Measurements from ENCODE around the gene ULK4. TPM values are rescaled to one million over a fixed set of nuclear protein-coding genes. Genes with fewer than 3 reads are reported as not detected.

The ULK4 gene
- polyA plus RNA-seq, 1 of the 3 experiments (the other 2 are of a cell fraction): 6.2 TPM

- POLR2A ChIA-PET: no interaction called here
- TF ChIP-seq EP300 (IDR thresholded peaks at IDR 0.05; ENCODE audit: borderline replicate concordance in 1 of 2, low read depth in 1 of 2, low read length in 1 of 2): no peak
- TF ChIP-seq, protein P1, sequence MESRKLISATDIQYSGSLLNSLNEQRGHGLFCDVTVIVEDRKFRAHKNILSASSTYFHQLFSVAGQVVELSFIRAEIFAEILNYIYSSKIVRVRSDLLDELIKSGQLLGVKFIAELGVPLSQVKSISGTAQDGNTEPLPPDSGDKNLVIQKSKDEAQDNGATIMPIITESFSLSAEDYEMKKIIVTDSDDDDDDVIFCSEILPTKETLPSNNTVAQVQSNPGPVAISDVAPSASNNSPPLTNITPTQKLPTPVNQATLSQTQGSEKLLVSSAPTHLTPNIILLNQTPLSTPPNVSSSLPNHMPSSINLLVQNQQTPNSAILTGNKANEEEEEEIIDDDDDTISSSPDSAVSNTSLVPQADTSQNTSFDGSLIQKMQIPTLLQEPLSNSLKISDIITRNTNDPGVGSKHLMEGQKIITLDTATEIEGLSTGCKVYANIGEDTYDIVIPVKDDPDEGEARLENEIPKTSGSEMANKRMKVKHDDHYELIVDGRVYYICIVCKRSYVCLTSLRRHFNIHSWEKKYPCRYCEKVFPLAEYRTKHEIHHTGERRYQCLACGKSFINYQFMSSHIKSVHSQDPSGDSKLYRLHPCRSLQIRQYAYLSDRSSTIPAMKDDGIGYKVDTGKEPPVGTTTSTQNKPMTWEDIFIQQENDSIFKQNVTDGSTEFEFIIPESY (IDR thresholded peaks at IDR 0.05; ENCODE audit: borderline replicate concordance, low read depth): no peak
- TF ChIP-seq, protein P2, sequence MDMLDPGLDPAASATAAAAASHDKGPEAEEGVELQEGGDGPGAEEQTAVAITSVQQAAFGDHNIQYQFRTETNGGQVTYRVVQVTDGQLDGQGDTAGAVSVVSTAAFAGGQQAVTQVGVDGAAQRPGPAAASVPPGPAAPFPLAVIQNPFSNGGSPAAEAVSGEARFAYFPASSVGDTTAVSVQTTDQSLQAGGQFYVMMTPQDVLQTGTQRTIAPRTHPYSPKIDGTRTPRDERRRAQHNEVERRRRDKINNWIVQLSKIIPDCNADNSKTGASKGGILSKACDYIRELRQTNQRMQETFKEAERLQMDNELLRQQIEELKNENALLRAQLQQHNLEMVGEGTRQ (IDR thresholded peaks at IDR 0.05; ENCODE audit: borderline replicate concordance, low read depth, low read length): no peak
- no peak for TF ChIP-seq FOSL2 (IDR thresholded peaks at IDR 0.05; ENCODE audit: borderline replicate concordance, low read depth)
- TF ChIP-seq NFIC (IDR thresholded peaks at IDR 0.05; ENCODE audit: borderline replicate concordance): no peak
- TF ChIP-seq, protein P3, sequence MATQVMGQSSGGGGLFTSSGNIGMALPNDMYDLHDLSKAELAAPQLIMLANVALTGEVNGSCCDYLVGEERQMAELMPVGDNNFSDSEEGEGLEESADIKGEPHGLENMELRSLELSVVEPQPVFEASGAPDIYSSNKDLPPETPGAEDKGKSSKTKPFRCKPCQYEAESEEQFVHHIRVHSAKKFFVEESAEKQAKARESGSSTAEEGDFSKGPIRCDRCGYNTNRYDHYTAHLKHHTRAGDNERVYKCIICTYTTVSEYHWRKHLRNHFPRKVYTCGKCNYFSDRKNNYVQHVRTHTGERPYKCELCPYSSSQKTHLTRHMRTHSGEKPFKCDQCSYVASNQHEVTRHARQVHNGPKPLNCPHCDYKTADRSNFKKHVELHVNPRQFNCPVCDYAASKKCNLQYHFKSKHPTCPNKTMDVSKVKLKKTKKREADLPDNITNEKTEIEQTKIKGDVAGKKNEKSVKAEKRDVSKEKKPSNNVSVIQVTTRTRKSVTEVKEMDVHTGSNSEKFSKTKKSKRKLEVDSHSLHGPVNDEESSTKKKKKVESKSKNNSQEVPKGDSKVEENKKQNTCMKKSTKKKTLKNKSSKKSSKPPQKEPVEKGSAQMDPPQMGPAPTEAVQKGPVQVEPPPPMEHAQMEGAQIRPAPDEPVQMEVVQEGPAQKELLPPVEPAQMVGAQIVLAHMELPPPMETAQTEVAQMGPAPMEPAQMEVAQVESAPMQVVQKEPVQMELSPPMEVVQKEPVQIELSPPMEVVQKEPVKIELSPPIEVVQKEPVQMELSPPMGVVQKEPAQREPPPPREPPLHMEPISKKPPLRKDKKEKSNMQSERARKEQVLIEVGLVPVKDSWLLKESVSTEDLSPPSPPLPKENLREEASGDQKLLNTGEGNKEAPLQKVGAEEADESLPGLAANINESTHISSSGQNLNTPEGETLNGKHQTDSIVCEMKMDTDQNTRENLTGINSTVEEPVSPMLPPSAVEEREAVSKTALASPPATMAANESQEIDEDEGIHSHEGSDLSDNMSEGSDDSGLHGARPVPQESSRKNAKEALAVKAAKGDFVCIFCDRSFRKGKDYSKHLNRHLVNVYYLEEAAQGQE (IDR thresholded peaks at IDR 0.05; ENCODE audit: low read depth, low read length): no peak
- no peak for TF ChIP-seq MEF2A (IDR thresholded peaks at IDR 0.05; ENCODE audit: borderline replicate concordance, low read depth)
- no peak for DNase-seq
- Histone ChIP-seq H3F3A (replicated peaks; ENCODE audit: insufficient read depth) (no peaks in the 10 kb centered on the region), H3K9me2 (no peaks in the 10 kb centered on the region), H3K27ac (ENCODE audit: low read depth in 2 of 2, low read length in 1 of 2) (no peak overlapping the region), H3K4me1 (ENCODE audit: control insufficient read depth in 1 of 2, insufficient read depth in 2 of 2, low read depth in 1 of 2, low read length in 1 of 2) (no peaks in the 10 kb centered on the region), H3K4me3 (ENCODE audit: low read depth in 2 of 2, low read length in 1 of 2) (no peak overlapping the region), H2AFZ (ENCODE audit: low read depth) (no peak overlapping the region), H3K4me2 (no peak overlapping the region), H4K20me1 (ENCODE audit: insufficient read depth) (no peaks in the 10 kb centered on the region), H3K9me3 (no peaks in the 10 kb centered on the region), H3K36me3 (replicated peaks in 1 of 2; ENCODE audit: control insufficient read depth in 1 of 2, insufficient read depth in 2 of 2, low read length in 1 of 2) (peaks cover 0 to 11% of the 10 kb centered on the region in 2 experiments), H3K9ac (no peak overlapping the region), H3K79me2 (ENCODE audit: insufficient read depth) (no peaks in the 10 kb centered on the region), H3K27me3 (ENCODE audit: insufficient read depth) (no peaks in the 10 kb centered on the region)
- 72% methylated on average over 3 of the region's 3 CpGs for WGBS (ENCODE audit: low lambda C conversion rate)
- CTCF ChIA-PET: interaction anchor here (0.6 to 1.3 kb wide), 4 partner anchors 37 to 184 kb away, joined by 3 to 4 read pairs (median 3); no protein-coding TSS in a partner anchor
Observed at GRCh38 chr3:41933154-41933676, 28.7 kb downstream of the ULK4 start.

GRCh38 chr3:41932464-41932863, 29.4 kb downstream of the ULK4 start:
- no peak overlapping the region for H2AFZ ChIP-seq (ENCODE audit: low read depth)
- ChIA-PET CTCF (no interaction called here), POLR2A (no interaction called here)
- no peaks in the 10 kb centered on the region for H3K9me2 ChIP-seq
- H3K9ac ChIP-seq: no peak overlapping the region
- no peaks in the 10 kb centered on the region for H3F3A ChIP-seq (replicated peaks; ENCODE audit: insufficient read depth)
- no peaks in the 10 kb centered on the region for H3K9me3 ChIP-seq
- 58% methylated on average over 2 of the region's 2 CpGs for WGBS (ENCODE audit: low lambda C conversion rate)
- H3K4me1 ChIP-seq (ENCODE audit: control insufficient read depth in 1 of 2, insufficient read depth in 2 of 2, low read depth in 1 of 2, low read length in 1 of 2): no peaks in the 10 kb centered on the region
- DNase-seq: no peak
- peaks cover 0 to 11% of the 10 kb centered on the region in 2 experiments for H3K36me3 ChIP-seq (replicated peaks in 1 of 2; ENCODE audit: control insufficient read depth in 1 of 2, insufficient read depth in 2 of 2, low read length in 1 of 2)
- H4K20me1 ChIP-seq (ENCODE audit: insufficient read depth): no peaks in the 10 kb centered on the region
- H3K27me3 ChIP-seq (ENCODE audit: insufficient read depth): no peaks in the 10 kb centered on the region
- no peak overlapping the region for H3K4me2 ChIP-seq
- H3K79me2 ChIP-seq (ENCODE audit: insufficient read depth): no peaks in the 10 kb centered on the region
- TF ChIP-seq ELF1 (IDR thresholded peaks at IDR 0.05) (no peak), CHD2 (IDR thresholded peaks at IDR 0.05; ENCODE audit: low read length, partially characterized antibody) (no peak), TCF12 (IDR thresholded peaks at IDR 0.05) (no peak), GABPA (IDR thresholded peaks at IDR 0.05; ENCODE audit: low read depth) (no peak), RCOR1 (IDR thresholded peaks at IDR 0.05; ENCODE audit: low read length) (no peak)
- TF ChIP-seq, protein P2 (IDR thresholded peaks at IDR 0.05; ENCODE audit: borderline replicate concordance, low read depth, low read length): no peak
- no peak overlapping the region for H3K4me3 ChIP-seq (ENCODE audit: low read depth in 2 of 2, low read length in 1 of 2)
- no peak overlapping the region for H3K27ac ChIP-seq (ENCODE audit: low read depth in 2 of 2, low read length in 1 of 2)
